ENCODE measurements around the gene RGS12. TPM values are rescaled to one million over a fixed set of nuclear protein-coding genes. Genes with fewer than 3 reads are reported as not detected.

Gene RGS12
- total RNA-seq, 1 donor from 2014 or later: 13.4 TPM

DNA sequence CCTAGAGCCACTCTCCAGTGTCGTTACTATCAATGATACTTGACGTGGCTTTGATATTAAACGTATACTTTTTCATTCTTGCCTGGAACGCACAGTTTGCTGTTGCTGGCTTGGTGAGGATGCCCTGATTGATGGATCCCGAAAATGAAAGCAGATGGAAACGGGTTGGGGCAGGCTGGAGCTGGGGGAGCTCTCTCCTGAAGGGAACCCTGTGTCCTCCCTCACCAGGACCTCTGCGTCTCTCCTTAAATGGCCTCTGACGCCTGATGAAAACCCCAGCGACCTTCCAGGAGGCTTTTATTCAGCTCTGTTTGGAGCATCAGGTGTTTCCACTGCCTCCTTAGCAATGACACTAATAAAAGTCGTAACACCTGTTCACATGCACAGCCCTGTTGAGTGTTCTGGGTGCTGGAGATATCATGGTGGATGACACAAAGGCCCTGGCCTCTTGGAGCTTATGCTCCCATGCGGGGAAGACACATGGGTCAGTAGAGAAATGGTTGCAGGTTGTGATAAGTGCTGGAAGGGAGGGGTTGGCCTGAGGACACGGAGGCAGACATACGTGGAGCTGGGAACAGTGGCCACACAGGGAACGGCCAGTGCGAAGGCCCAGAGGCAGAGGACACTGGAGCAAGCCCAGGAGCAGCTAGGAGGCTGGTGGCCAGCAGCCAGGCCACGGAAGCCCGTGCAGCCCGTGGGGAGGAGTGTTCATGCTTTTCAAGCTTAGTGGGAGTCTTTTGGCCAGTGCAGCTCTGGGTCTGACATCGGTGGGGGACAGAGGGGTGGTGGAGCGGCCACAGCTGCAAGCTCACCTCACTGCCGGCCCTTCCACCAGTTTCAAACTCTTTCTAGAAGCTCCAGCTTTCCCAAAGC lies 36.4 kb upstream of the RGS12 start:
- no peak for TF ChIP-seq CTCF (IDR thresholded peaks at IDR 0.05; ENCODE audit: borderline replicate concordance)
- no peaks in the 10 kb centered on the region for H3K4me1 ChIP-seq
- no peaks in the 10 kb centered on the region for H3K27me3 ChIP-seq (ENCODE audit: low read depth)
- H3K4me3 ChIP-seq: no peak overlapping the region
- H3K9me3 ChIP-seq (replicated peaks): no peaks in the 10 kb centered on the region
- no peak for DNase-seq
- H3K36me3 ChIP-seq: peaks cover 10% of the 10 kb centered on the region
- no peak overlapping the region for H3K27ac ChIP-seq (replicated peaks)
- intact Hi-C loops (cut with micrococcal nuclease): no loop called here

- no peak for TF ChIP-seq CTCF (IDR thresholded peaks at IDR 0.05; ENCODE audit: borderline replicate concordance)
- Histone ChIP-seq H3K4me1 (no peaks in the 10 kb centered on the region), H3K27me3 (ENCODE audit: low read depth) (no peaks in the 10 kb centered on the region), H3K27ac (replicated peaks) (no peak overlapping the region), H3K36me3 (peaks cover 10% of the 10 kb centered on the region), H3K4me3 (no peak overlapping the region), H3K9me3 (replicated peaks) (no peaks in the 10 kb centered on the region)
- intact Hi-C loops (cut with micrococcal nuclease): no loop called here
- no peak for DNase-seq
Observed at GRCh38 chr4:3257103-3257555, 35.7 kb upstream of the RGS12 start.

- H3K9me3 ChIP-seq (replicated peaks): no peaks in the 10 kb centered on the region
- H3K4me3 ChIP-seq: no peak overlapping the region
- no peak overlapping the region for H3K27ac ChIP-seq (replicated peaks)
- no peaks in the 10 kb centered on the region for H3K4me1 ChIP-seq
- peaks cover 10% of the 10 kb centered on the region for H3K36me3 ChIP-seq
- no peak for TF ChIP-seq CTCF (IDR thresholded peaks at IDR 0.05; ENCODE audit: borderline replicate concordance)
- no peak for DNase-seq
- intact Hi-C loops (cut with micrococcal nuclease): no loop called here
- H3K27me3 ChIP-seq (ENCODE audit: low read depth): no peaks in the 10 kb centered on the region
Observed at GRCh38 chr4:3257556-3258482, 35.0 kb upstream of the RGS12 start.

DNA sequence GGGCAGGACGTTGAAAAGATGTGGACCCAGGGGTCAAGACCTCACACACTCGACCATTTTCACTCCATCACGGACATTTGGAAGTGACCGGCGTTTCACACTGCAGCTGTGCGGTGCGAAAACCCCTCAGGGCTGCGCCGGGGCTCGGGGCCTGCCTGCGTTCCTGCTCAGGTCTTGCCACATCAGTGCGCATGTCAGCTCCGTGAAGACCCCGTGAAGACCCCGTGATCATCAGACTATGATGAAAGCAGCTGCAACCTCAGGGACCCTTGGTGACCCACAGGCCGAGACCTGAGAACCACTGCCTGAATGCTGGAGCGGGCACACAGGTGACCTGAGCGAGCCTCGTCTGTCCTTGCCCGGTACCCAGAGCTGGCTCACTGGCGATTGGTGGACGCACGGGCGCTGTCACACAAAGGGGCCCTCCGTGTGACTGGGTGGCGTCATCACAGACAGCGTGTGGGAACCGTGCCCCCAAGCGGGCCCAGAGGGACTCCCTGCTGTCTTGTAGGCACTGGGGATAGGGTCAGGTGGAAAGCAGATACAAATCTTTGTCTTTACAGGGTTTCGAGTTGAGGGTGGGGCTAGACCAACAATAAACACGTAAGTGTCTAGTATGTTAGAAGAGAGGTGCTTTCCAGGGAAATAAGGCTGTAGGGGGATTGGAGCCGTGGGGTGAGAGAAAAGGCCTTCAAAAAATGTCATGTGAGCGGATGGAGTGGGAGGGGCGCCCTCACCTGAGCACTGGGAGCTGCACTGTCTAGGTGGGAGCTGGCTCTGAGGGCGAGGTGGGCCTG lies 31.2 kb upstream of the RGS12 start:
- intact Hi-C loops (cut with micrococcal nuclease): no loop called here
- Histone ChIP-seq H3K4me1 (no peaks in the 10 kb centered on the region), H3K27ac (replicated peaks) (no peak overlapping the region), H3K36me3 (no peaks in the 10 kb centered on the region), H3K4me3 (no peak overlapping the region), H3K9me3 (replicated peaks) (no peaks in the 10 kb centered on the region), H3K27me3 (ENCODE audit: low read depth) (no peaks in the 10 kb centered on the region)
- no peak for TF ChIP-seq CTCF (IDR thresholded peaks at IDR 0.05; ENCODE audit: borderline replicate concordance)
- peak; percentile 9 for DNase-seq

Data from left ventricle myocardium inferior (tissue), 1 donor.